GM12878 (cell line): ENCODE data around the gene ASPDH. TPM values are rescaled to one million over a fixed set of nuclear protein-coding genes. Genes with fewer than 3 reads are reported as not detected.

Source experiments
- ATAC-seq: fragments of 200-7000 bp; cut with Tn5 transposase; 3 replicates; pipeline ENCODE4 v1.9.1; 2020; ENCODE audit warnings: mild to moderate bottlenecking, moderate library complexity
- BruUV-seq: library from RNA; stranded (reverse); fragments of 400-500 nt; replicated peaks from 2 replicates; lab custom pipeline; 2021; lab: Mats Ljungman, UMichigan
- CTCF ChIA-PET: fragments of 300-600 bp; sonication (Branson Sonifier 250); formaldehyde crosslinking; extraction: SDS; loops from one replicate; lab custom pipeline; 2021; ENCODE audit warnings: inconsistent platforms; lab: Yijun Ruan, JAX
- POLR2A ChIA-PET: fragments of 350-600 bp; formaldehyde crosslinking; extraction: SDS; loops from one replicate; lab custom pipeline; 2021; ENCODE audit warnings: inconsistent platforms; lab: Charles Lee
- RAD21 ChIA-PET: fragments of 300-600 bp; sonication (Branson Sonifier 250); formaldehyde crosslinking; loops from one replicate; lab custom pipeline; 2023; ENCODE audit warnings: antibody characterized with exemption; ENCODE audit not compliant: unreplicated experiment; lab: Charles Lee
- SMC1A ChIA-PET: fragments of 300-600 bp; sonication (Branson Sonifier 250); formaldehyde crosslinking; loops from one replicate; lab custom pipeline; 2023; ENCODE audit not compliant: unreplicated experiment, uncharacterized antibody; lab: Charles Lee
- DNase-seq: peaks from one replicate; pipeline ENCODE4 v3.0.0-alpha.2; 2011; ENCODE audit warnings: low read depth, low spot score
- FAIRE-seq: peaks from 3 replicates; lab custom pipeline; 2011; peaks lifted over from hg19 to GRCh38; lab: Jason Lieb, UNC
- H2AFZ ChIP-seq: 2 replicates; pipeline ENCODE4 v1.6.0; 2011; ENCODE audit warnings: low read depth, low read length, control low read depth; ENCODE audit not compliant: control insufficient read depth
- H3K27ac ChIP-seq: 2 replicates; pipeline ENCODE4 v1.5.1; 2011; ENCODE audit warnings: control low read depth; ENCODE audit not compliant: control insufficient read depth, insufficient read depth
- H3K27me3 ChIP-seq, 2 experiments: replicated peaks in 1 of 2; 2 replicates each; pipeline versions ENCODE4 v1.6.0 to v1.6.1; 2011; ENCODE audit warnings: low read length in 1 of 2; ENCODE audit not compliant: control insufficient read depth in 2 of 2, insufficient read depth in 2 of 2
- H3K36me3 ChIP-seq, 2 experiments: 2 replicates each; pipeline ENCODE4 v1.5.1; 2011; ENCODE audit warnings: low read length in 1 of 2; ENCODE audit not compliant: control insufficient read depth in 2 of 2, insufficient read depth in 2 of 2
- H3K4me1 ChIP-seq: 2 replicates; pipeline ENCODE4 v1.6.1; 2011; ENCODE audit warnings: mild to moderate bottlenecking, low read length, moderate library complexity, mixed read lengths; ENCODE audit not compliant: control insufficient read depth, insufficient read depth
- H3K4me2 ChIP-seq: 2 replicates; pipeline ENCODE4 v1.6.0; 2011; ENCODE audit warnings: control low read depth; ENCODE audit not compliant: control insufficient read depth, insufficient read depth
- H3K4me3 ChIP-seq: fragments of 200-600 bp; sonication (generic); 2 replicates; pipeline ENCODE4 v1.5.1; 2016
- H3K79me2 ChIP-seq: 2 replicates; pipeline ENCODE4 v1.6.0; 2011; ENCODE audit warnings: low read length; ENCODE audit not compliant: control insufficient read depth, insufficient read depth
- H3K9ac ChIP-seq: 2 replicates; pipeline ENCODE4 v1.8.0; 2011; ENCODE audit warnings: low read length, control low read depth, mixed read lengths; ENCODE audit not compliant: control insufficient read depth, insufficient read depth
- H3K9me3 ChIP-seq: replicated peaks from 3 replicates; pipeline ENCODE4 v1.5.1; 2011; ENCODE audit warnings: mild to moderate bottlenecking, low read length; ENCODE audit not compliant: control insufficient read depth, insufficient read depth
- H4K20me1 ChIP-seq: 2 replicates; pipeline ENCODE4 v1.6.0; 2011; ENCODE audit not compliant: control insufficient read depth, insufficient read depth
- CBFB ChIP-seq: IDR thresholded peaks from 2 replicates; pipeline ENCODE4 v1.6.1; 2016; ENCODE audit warnings: antibody characterized with exemption, low read depth
- EED ChIP-seq: sonication (generic); IDR thresholded peaks from 2 replicates; pipeline ENCODE4 v1.6.1; 2016; ENCODE audit warnings: antibody characterized with exemption, low read depth
- FOXM1 ChIP-seq: IDR thresholded peaks from 2 replicates; pipeline ENCODE4 v1.6.1; 2012; ENCODE audit warnings: low read depth, mild to moderate bottlenecking, inconsistent platforms, low read length, moderate library complexity
- HDGF ChIP-seq: fragments of 450-650 bp; IDR thresholded peaks from 2 replicates; pipeline ENCODE4 v1.6.1; 2016; ENCODE audit warnings: antibody characterized with exemption
- MTA3 ChIP-seq: IDR thresholded peaks from 2 replicates; pipeline ENCODE4 v1.6.1; 2012; ENCODE audit warnings: low read length, inconsistent platforms, borderline replicate concordance
- MYC ChIP-seq: IDR thresholded peaks from 2 replicates; pipeline ENCODE4 v1.6.1; 2011; ENCODE audit warnings: mild to moderate bottlenecking, low read length, moderate library complexity, inconsistent platforms; ENCODE audit not compliant: insufficient read depth, insufficient replicate concordance, insufficient read length, severe bottlenecking
- RAD51 ChIP-seq: fragments of 450-650 bp; IDR thresholded peaks from 2 replicates; pipeline ENCODE4 v1.6.1; 2016; ENCODE audit warnings: moderate library complexity, mild to moderate bottlenecking, inconsistent platforms
- RBBP5 ChIP-seq: fragments of 200-600 bp; sonication (generic); conservative IDR thresholded peaks from 2 replicates; pipeline ENCODE4 v1.6.1; 2016
- SIX5 ChIP-seq: IDR thresholded peaks from 2 replicates; pipeline ENCODE4 v1.6.1; 2011; ENCODE audit warnings: mild to moderate bottlenecking, low read depth, low read length, moderate library complexity; ENCODE audit not compliant: severe bottlenecking
- ZNF24 ChIP-seq: fragments of 450-650 bp; IDR thresholded peaks from 2 replicates; pipeline ENCODE4 v1.6.1; 2017; ENCODE audit warnings: antibody characterized with exemption, mild to moderate bottlenecking
- ZNF622 ChIP-seq: fragments of 450-650 bp; IDR thresholded peaks from 2 replicates; pipeline ENCODE4 v1.6.1; 2017; ENCODE audit warnings: mild to moderate bottlenecking, inconsistent platforms
- WGBS: methylation state at CpG from one replicate; pipeline ENCODE4 v1.1.6; 2016; ENCODE audit warnings: low lambda C conversion rate; ENCODE audit not compliant: insufficient replicate concordance, insufficient coverage; ENCODE audit errors: missing lambda C conversion rate; 5-methylcytosine and 5-hydroxymethylcytosine counted together
- in situ Hi-C: fragments of 300-500 bp; cut with MboI; formaldehyde crosslinking; loops from 9 replicates; pipeline ENCODE4 v1.14.3; 2018; ENCODE audit warnings: mixed read lengths
- intact Hi-C: fragments of 100-400 bp; cut with micrococcal nuclease; formaldehyde crosslinking; loops from one replicate; pipeline ENCODE4 v1.14.2; 2022; ENCODE audit not compliant: unreplicated experiment
- polyA plus RNA-seq, 11 experiments: library from polyadenylated mRNA; depleted of rRNA in 4 of 11; unstranded in 6 of 11; stranded (reverse) in 5 of 11; fragments of >200 nt; fragmentation: Nextera tagmentation in 4 of 11; fragmentation: Illumina TruSeq in 1 of 11; extraction: Ambion mirVana in 4 of 11; extraction: Trizol in 1 of 11; gene quantifications; 1 replicate in 1 of 11; 2 replicates in 10 of 11; pipeline versions ENCODE4 v1.2.1 to v1.2.3, GENCODE V29; 2011 to 2016; ENCODE audit warnings: inconsistent platforms in 2 of 11, missing spikeins in 2 of 11, low read depth in 1 of 11
- total RNA-seq, 4 experiments: library from RNA; depleted of rRNA in 3 of 4; stranded (reverse); fragments of >200 nt in 3 of 4; fragmentation: Illumina TruSeq in 1 of 4; extraction: Trizol in 1 of 4; gene quantifications; 2 replicates each; pipeline versions ENCODE4 v1.2.1 to v1.2.3, GENCODE V29; 2013 to 2021
- TF ChIP-seq, protein P1 (sequence below): fragments of 450-650 bp; IDR thresholded peaks from 2 replicates; pipeline ENCODE4 v1.6.1; 2017; ENCODE audit warnings: mild to moderate bottlenecking

The ASPDH gene
- total and polyA plus RNA-seq, 10 of the 15 experiments (the other 5 are each of a cell fraction or from before 2014, with no cell fraction given): not detected

DNA sequence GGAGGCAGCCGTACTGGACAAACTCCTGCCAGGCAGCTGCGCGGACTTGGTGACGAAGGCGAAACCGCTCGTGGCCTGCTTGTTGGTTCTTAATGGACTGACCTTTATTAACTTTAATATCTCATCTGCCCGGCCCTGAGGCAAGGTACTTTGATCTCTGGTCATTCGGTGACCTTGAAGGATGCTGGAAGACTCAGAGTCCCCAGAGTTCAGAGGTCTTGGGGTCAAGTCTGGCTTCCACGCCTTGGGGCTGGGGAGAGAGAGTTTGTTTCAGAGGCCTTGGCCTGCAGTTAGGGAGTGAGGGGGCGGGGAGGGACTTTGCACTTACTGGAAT is 47.0 kb downstream of the ASPDH start:
- DNase-seq (no peak), ATAC-seq (no peak), FAIRE-seq (no peak)
- ChIA-PET CTCF (interaction anchor here (0.6 to 1.5 kb wide), 3 partner anchors 98 to 470 kb away, joined by 3 to 6 read pairs (median 4); no protein-coding TSS in a partner anchor), POLR2A (no interaction called here), SMC1A (interaction anchor here (0.9 kb wide), 1 partner anchor 109 kb away, joined by 3 read pairs; no protein-coding TSS in a partner anchor), RAD21 (no interaction called here)
- Histone ChIP-seq H3K9ac (no peak overlapping the region), H2AFZ (no peak overlapping the region), H3K27ac (no peak overlapping the region), H3K79me2 (no peaks in the 10 kb centered on the region), H3K27me3 (no peaks in the 10 kb centered on the region), H3K4me2 (no peak overlapping the region), H3K9me3 (no peaks in the 10 kb centered on the region), H4K20me1 (no peaks in the 10 kb centered on the region), H3K36me3 (no peaks in the 10 kb centered on the region), H3K4me1 (0 out of 2 replicates have a peak, but pooled peaks cover under 1% of the 10 kb centered on the region), H3K4me3 (no peak overlapping the region)
- intact Hi-C loops (no loop called here), in situ Hi-C loops (no loop called here)
- BruUV-seq: no TSS peak
- 60% methylated on average over 11 of the region's 11 CpGs for WGBS
- no peak for TF ChIP-seq SIX5
- no peak for TF ChIP-seq FOXM1
- TF ChIP-seq ZNF24: no peak
- no peak for TF ChIP-seq CBFB
- TF ChIP-seq, protein P1, sequence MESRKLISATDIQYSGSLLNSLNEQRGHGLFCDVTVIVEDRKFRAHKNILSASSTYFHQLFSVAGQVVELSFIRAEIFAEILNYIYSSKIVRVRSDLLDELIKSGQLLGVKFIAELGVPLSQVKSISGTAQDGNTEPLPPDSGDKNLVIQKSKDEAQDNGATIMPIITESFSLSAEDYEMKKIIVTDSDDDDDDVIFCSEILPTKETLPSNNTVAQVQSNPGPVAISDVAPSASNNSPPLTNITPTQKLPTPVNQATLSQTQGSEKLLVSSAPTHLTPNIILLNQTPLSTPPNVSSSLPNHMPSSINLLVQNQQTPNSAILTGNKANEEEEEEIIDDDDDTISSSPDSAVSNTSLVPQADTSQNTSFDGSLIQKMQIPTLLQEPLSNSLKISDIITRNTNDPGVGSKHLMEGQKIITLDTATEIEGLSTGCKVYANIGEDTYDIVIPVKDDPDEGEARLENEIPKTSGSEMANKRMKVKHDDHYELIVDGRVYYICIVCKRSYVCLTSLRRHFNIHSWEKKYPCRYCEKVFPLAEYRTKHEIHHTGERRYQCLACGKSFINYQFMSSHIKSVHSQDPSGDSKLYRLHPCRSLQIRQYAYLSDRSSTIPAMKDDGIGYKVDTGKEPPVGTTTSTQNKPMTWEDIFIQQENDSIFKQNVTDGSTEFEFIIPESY: no peak
- TF ChIP-seq RAD51: no peak
- no peak for TF ChIP-seq MYC
- TF ChIP-seq MTA3: no peak
- no peak for TF ChIP-seq HDGF
- TF ChIP-seq EED: no peak
- TF ChIP-seq ZNF622: no peak
- no peak for TF ChIP-seq RBBP5
